ENCODE measurements around the gene LDLRAD3. TPM values are rescaled to one million over a fixed set of nuclear protein-coding genes. Genes with fewer than 3 reads are reported as not detected.
A peak's percentile ranks its signal among the peaks of the same experiment; 100 is the strongest.

The LDLRAD3 gene
- polyA plus RNA-seq, 1 donor: 11.1 TPM

DNA sequence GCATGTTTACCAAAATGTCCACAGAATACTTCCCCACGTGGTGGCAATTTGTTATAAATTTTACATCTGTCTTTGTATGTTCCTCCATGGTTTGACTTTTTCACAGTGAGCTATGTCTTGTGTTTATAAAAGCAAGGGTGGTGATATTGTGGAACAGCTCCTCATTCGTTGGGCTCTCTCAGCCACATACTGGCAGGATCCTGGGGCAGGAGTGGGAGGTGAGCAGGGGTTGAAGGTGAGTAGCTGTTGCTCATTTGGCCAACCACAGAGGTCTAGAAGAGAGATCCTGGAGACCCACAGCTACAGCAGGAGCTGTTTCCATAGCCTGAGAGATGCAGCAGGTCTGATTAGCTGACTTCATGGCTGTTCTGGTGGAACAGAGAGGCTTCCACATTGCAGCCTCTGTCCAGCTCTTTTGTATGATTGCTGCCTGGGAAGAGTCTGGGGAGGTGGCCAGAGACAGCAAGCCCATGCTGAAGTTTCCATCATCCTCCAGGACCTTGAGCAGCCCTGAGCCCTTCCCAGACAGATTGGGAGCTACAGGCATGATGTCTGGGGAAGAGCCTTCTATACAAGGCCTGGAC, 128.1 kb downstream of the LDLRAD3 start:
- no peaks in the 10 kb centered on the region for H3K27me3 ChIP-seq (ENCODE audit: control insufficient read depth, insufficient read depth, low read length)
- H3K9me3 ChIP-seq (ENCODE audit: control insufficient read depth, low read depth, low read length): peaks cover 5% of the 10 kb centered on the region
- no peak overlapping the region for H3K4me3 ChIP-seq (ENCODE audit: low read length)
- H3K27ac ChIP-seq (ENCODE audit: low read length): no peak overlapping the region
- DNase-seq: no peak
- no CpG with 5 or more reads among the region's 2 CpGs for WGBS (ENCODE audit: insufficient coverage, low lambda C conversion rate)
- no peaks in the 10 kb centered on the region for H3K36me3 ChIP-seq (ENCODE audit: control insufficient read depth, insufficient read depth, low read length)
- no peaks in the 10 kb centered on the region for H3K4me1 ChIP-seq (ENCODE audit: control insufficient read depth, insufficient read depth, low read length)

GRCh38 chr11:36073411-36074203, 129.7 kb downstream of the LDLRAD3 start:
- no peaks in the 10 kb centered on the region for H3K27me3 ChIP-seq (ENCODE audit: control insufficient read depth, insufficient read depth, low read length)
- H3K9me3 ChIP-seq (ENCODE audit: control insufficient read depth, low read depth, low read length): peaks cover 7% of the 10 kb centered on the region
- no peak overlapping the region for H3K27ac ChIP-seq (ENCODE audit: low read length)
- no peaks in the 10 kb centered on the region for H3K4me1 ChIP-seq (ENCODE audit: control insufficient read depth, insufficient read depth, low read length)
- H3K4me3 ChIP-seq (ENCODE audit: low read length): no peak overlapping the region
- WGBS (ENCODE audit: insufficient coverage, low lambda C conversion rate): 63% methylated on average over 1 of the region's 9 CpGs
- peak; percentile 24 to 36 for DNase-seq
- no peaks in the 10 kb centered on the region for H3K36me3 ChIP-seq (ENCODE audit: control insufficient read depth, insufficient read depth, low read length)

- H3K36me3 ChIP-seq (ENCODE audit: control insufficient read depth, insufficient read depth, low read length): no peaks in the 10 kb centered on the region
- no peak overlapping the region for H3K27ac ChIP-seq (ENCODE audit: low read length)
- H3K4me3 ChIP-seq (ENCODE audit: low read length): no peak overlapping the region
- DNase-seq: peak in 1 of 2 donors; percentile 11
- WGBS (ENCODE audit: insufficient coverage, low lambda C conversion rate): no CpG with 5 or more reads among the region's 2 CpGs
- H3K9me3 ChIP-seq (ENCODE audit: control insufficient read depth, low read depth, low read length): peaks cover 7% of the 10 kb centered on the region
- H3K4me1 ChIP-seq (ENCODE audit: control insufficient read depth, insufficient read depth, low read length): no peaks in the 10 kb centered on the region
- no peaks in the 10 kb centered on the region for H3K27me3 ChIP-seq (ENCODE audit: control insufficient read depth, insufficient read depth, low read length)
These were observed 131.1 kb downstream of the LDLRAD3 start for GRCh38 chr11:36074941-36075431.

DNA sequence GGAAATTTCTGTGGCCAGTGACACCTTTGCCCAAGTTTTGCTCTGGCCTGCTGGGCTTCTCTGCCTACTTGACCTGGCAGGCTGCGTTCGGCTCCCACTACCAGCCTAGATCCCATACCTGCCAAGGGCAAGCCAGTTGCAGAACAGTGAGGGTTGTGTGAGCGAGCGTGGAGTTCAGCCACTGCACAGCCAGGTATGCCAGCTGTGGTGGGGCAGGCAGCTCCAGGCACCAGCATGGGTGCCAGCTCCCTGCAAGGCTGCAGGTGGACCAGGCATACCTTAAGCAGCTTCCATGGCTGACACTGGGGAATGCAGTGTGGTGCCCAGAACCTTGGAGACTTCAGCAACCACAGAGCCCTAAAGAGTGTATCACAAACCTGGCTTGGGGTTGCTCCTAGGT, 133.5 kb downstream of the LDLRAD3 start:
- peaks cover 2% of the 10 kb centered on the region for H3K36me3 ChIP-seq (ENCODE audit: control insufficient read depth, insufficient read depth, low read length)
- H3K27ac ChIP-seq (ENCODE audit: low read length): no peak overlapping the region
- no CpG with 5 or more reads among the region's 4 CpGs for WGBS (ENCODE audit: insufficient coverage, low lambda C conversion rate)
- no peaks in the 10 kb centered on the region for H3K27me3 ChIP-seq (ENCODE audit: control insufficient read depth, insufficient read depth, low read length)
- H3K9me3 ChIP-seq (ENCODE audit: control insufficient read depth, low read depth, low read length): peaks cover 7% of the 10 kb centered on the region
- no peak for DNase-seq
- no peak overlapping the region for H3K4me3 ChIP-seq (ENCODE audit: low read length)
- no peaks in the 10 kb centered on the region for H3K4me1 ChIP-seq (ENCODE audit: control insufficient read depth, insufficient read depth, low read length)

GRCh38 chr11:36077886-36078685, 134.2 kb downstream of the LDLRAD3 start:
- WGBS (ENCODE audit: insufficient coverage, low lambda C conversion rate): no CpG with 5 or more reads among the region's 10 CpGs
- Histone ChIP-seq H3K4me1 (ENCODE audit: control insufficient read depth, insufficient read depth, low read length) (no peaks in the 10 kb centered on the region), H3K4me3 (ENCODE audit: low read length) (no peak overlapping the region), H3K9me3 (ENCODE audit: control insufficient read depth, low read depth, low read length) (peaks cover 7% of the 10 kb centered on the region), H3K27me3 (ENCODE audit: control insufficient read depth, insufficient read depth, low read length) (no peaks in the 10 kb centered on the region), H3K36me3 (ENCODE audit: control insufficient read depth, insufficient read depth, low read length) (peaks cover 9% of the 10 kb centered on the region), H3K27ac (ENCODE audit: low read length) (no peak overlapping the region)
- DNase-seq: no peak

- Histone ChIP-seq H3K4me3 (ENCODE audit: low read length) (no peak overlapping the region), H3K9me3 (ENCODE audit: control insufficient read depth, low read depth, low read length) (peaks cover 7% of the 10 kb centered on the region), H3K27ac (ENCODE audit: low read length) (no peak overlapping the region), H3K27me3 (ENCODE audit: control insufficient read depth, insufficient read depth, low read length) (no peaks in the 10 kb centered on the region), H3K36me3 (ENCODE audit: control insufficient read depth, insufficient read depth, low read length) (peaks cover 11% of the 10 kb centered on the region), H3K4me1 (ENCODE audit: control insufficient read depth, insufficient read depth, low read length) (no peaks in the 10 kb centered on the region)
- no peak for DNase-seq
- WGBS (ENCODE audit: insufficient coverage, low lambda C conversion rate): no CpG with 5 or more reads among the region's 11 CpGs
These were observed 134.8 kb downstream of the LDLRAD3 start for GRCh38 chr11:36078686-36079055.

- H3K36me3 ChIP-seq (ENCODE audit: control insufficient read depth, insufficient read depth, low read length): peaks cover 19% of the 10 kb centered on the region
- DNase-seq: no peak
These were observed 136.2 kb downstream of the LDLRAD3 start for GRCh38 chr11:36079878-36080675.

GRCh38 chr11:36081274-36081945, 137.5 kb downstream of the LDLRAD3 start:
- Histone ChIP-seq H3K4me1 (ENCODE audit: control insufficient read depth, insufficient read depth, low read length) (no peaks in the 10 kb centered on the region), H3K9me3 (ENCODE audit: control insufficient read depth, low read depth, low read length) (peaks cover 4% of the 10 kb centered on the region), H3K36me3 (ENCODE audit: control insufficient read depth, insufficient read depth, low read length) (peaks cover 21% of the 10 kb centered on the region), H3K4me3 (ENCODE audit: low read length) (no peak overlapping the region), H3K27ac (ENCODE audit: low read length) (no peak overlapping the region), H3K27me3 (ENCODE audit: control insufficient read depth, insufficient read depth, low read length) (no peaks in the 10 kb centered on the region)
- DNase-seq: no peak
- no CpG with 5 or more reads among the region's 11 CpGs for WGBS (ENCODE audit: insufficient coverage, low lambda C conversion rate)

More at GRCh38 chr11:36079878-36080675, 136.2 kb downstream of the LDLRAD3 start:
- Histone ChIP-seq H3K4me3 (ENCODE audit: low read length) (no peak overlapping the region), H3K9me3 (ENCODE audit: control insufficient read depth, low read depth, low read length) (peaks cover 7% of the 10 kb centered on the region), H3K4me1 (ENCODE audit: control insufficient read depth, insufficient read depth, low read length) (no peaks in the 10 kb centered on the region), H3K27ac (ENCODE audit: low read length) (no peak overlapping the region), H3K27me3 (ENCODE audit: control insufficient read depth, insufficient read depth, low read length) (no peaks in the 10 kb centered on the region)
- no CpG with 5 or more reads among the region's 7 CpGs for WGBS (ENCODE audit: insufficient coverage, low lambda C conversion rate)

DNA sequence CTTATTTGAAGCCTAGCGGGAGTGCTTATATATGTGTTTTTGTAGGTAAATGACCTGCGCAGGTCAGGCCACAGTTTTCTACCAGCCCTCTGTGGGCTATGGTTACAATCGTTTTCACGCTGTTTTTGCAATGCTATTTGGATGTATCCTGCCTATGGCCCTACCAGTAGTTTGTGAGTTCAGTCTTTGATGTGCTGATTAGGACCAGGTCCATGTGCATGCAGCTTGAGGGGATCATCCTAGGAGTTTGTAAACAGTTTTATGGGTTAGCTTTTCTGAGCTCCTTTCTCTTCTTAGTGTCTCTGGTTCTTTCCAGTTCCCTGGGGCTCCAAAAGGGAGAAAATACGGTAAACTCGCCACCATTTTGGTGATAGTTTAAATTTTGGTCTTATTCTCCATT, 142.5 kb downstream of the LDLRAD3 start:
- WGBS (ENCODE audit: insufficient coverage, low lambda C conversion rate): no CpG with 5 or more reads among the region's 6 CpGs
- H3K4me1 ChIP-seq (ENCODE audit: control insufficient read depth, insufficient read depth, low read length): no peaks in the 10 kb centered on the region
- H3K27me3 ChIP-seq (ENCODE audit: control insufficient read depth, insufficient read depth, low read length): no peaks in the 10 kb centered on the region
- H3K9me3 ChIP-seq (ENCODE audit: control insufficient read depth, low read depth, low read length): no peaks in the 10 kb centered on the region
- peaks cover 28% of the 10 kb centered on the region for H3K36me3 ChIP-seq (ENCODE audit: control insufficient read depth, insufficient read depth, low read length)
- DNase-seq: no peak
- H3K27ac ChIP-seq (ENCODE audit: low read length): no peak overlapping the region
- no peak overlapping the region for H3K4me3 ChIP-seq (ENCODE audit: low read length)

All from large intestine (tissue), 3 donors.